Measurements from ENCODE around the gene AVP. TPM values are rescaled to one million over a fixed set of nuclear protein-coding genes. Genes with fewer than 3 reads are reported as not detected.

AVP gene
- total and polyA plus RNA-seq, 2 experiments from 2014 or later, result 0.67 to 1.3 TPM

- Histone ChIP-seq H2AFZ (no peak overlapping the region), H3K36me3 (replicated peaks; ENCODE audit: insufficient read depth, low read depth) (no peaks in the 10 kb centered on the region), H3K4me2 (no peak overlapping the region), H3K9me3 (ENCODE audit: low read depth) (no peaks in the 10 kb centered on the region), H3K4me1 (ENCODE audit: insufficient read depth) (peaks cover 12% of the 10 kb centered on the region), H3K27ac (no peak overlapping the region), H3K9me2 (replicated peaks; ENCODE audit: insufficient read depth) (no peaks in the 10 kb centered on the region), H3K27me3 (no peaks in the 10 kb centered on the region), H4K20me1 (ENCODE audit: insufficient read depth, poor library complexity, severe bottlenecking) (no peaks in the 10 kb centered on the region), H3K79me2 (no peaks in the 10 kb centered on the region), H3K4me3 (no peak overlapping the region)
- WGBS (ENCODE audit: low lambda C conversion rate, missing lambda C conversion rate), result 95% methylated on average over 4 of the region's 4 CpGs
- no peak for TF ChIP-seq EZH2phosphoT487 (IDR thresholded peaks at IDR 0.05; ENCODE audit: low read depth, severe bottlenecking, unreplicated experiment)
- no peak for TF ChIP-seq CTCF (IDR thresholded peaks at IDR 0.05; ENCODE audit: poor library complexity)
- no peak for TF ChIP-seq EZH2 (IDR thresholded peaks at IDR 0.05; ENCODE audit: borderline replicate concordance)
- no peak for DNase-seq (ENCODE audit: low spot score)
These were observed 45.1 kb downstream of the AVP start for GRCh38 chr20:3039426-3039825.

- Histone ChIP-seq H2AFZ (no peak overlapping the region), H3K27me3 (no peaks in the 10 kb centered on the region), H3K4me3 (no peak overlapping the region), H3K79me2 (no peaks in the 10 kb centered on the region), H3K9me3 (ENCODE audit: low read depth) (no peaks in the 10 kb centered on the region), H3K9me2 (replicated peaks; ENCODE audit: insufficient read depth) (no peaks in the 10 kb centered on the region), H3K4me1 (ENCODE audit: insufficient read depth) (peaks cover 12% of the 10 kb centered on the region), H3K27ac (peak overlapping the region; percentile 60), H3K4me2 (no peak overlapping the region), H4K20me1 (ENCODE audit: insufficient read depth, poor library complexity, severe bottlenecking) (no peaks in the 10 kb centered on the region), H3K36me3 (replicated peaks; ENCODE audit: insufficient read depth, low read depth) (no peaks in the 10 kb centered on the region)
- WGBS (ENCODE audit: low lambda C conversion rate, missing lambda C conversion rate), result 69% methylated on average over 5 of the region's 5 CpGs
- DNase-seq (ENCODE audit: low spot score), result no peak
- TF ChIP-seq EZH2phosphoT487 (IDR thresholded peaks at IDR 0.05; ENCODE audit: low read depth, severe bottlenecking, unreplicated experiment) (no peak), EZH2 (IDR thresholded peaks at IDR 0.05; ENCODE audit: borderline replicate concordance) (no peak), CTCF (IDR thresholded peaks at IDR 0.05; ENCODE audit: poor library complexity) (no peak)
These were observed 46.1 kb downstream of the AVP start for GRCh38 chr20:3038454-3038853.

GRCh38 chr20:3037654-3038053 is 46.9 kb downstream of the AVP start:
- no peak for DNase-seq (ENCODE audit: low spot score)
- Histone ChIP-seq H3K36me3 (replicated peaks; ENCODE audit: insufficient read depth, low read depth) (no peaks in the 10 kb centered on the region), H3K9me3 (ENCODE audit: low read depth) (no peaks in the 10 kb centered on the region), H3K27ac (no peak overlapping the region), H4K20me1 (ENCODE audit: insufficient read depth, poor library complexity, severe bottlenecking) (no peaks in the 10 kb centered on the region), H3K4me2 (no peak overlapping the region), H3K9me2 (replicated peaks; ENCODE audit: insufficient read depth) (no peaks in the 10 kb centered on the region), H2AFZ (no peak overlapping the region), H3K79me2 (no peaks in the 10 kb centered on the region), H3K4me1 (ENCODE audit: insufficient read depth) (peaks cover 12% of the 10 kb centered on the region), H3K27me3 (no peaks in the 10 kb centered on the region), H3K4me3 (no peak overlapping the region)
- WGBS (ENCODE audit: low lambda C conversion rate, missing lambda C conversion rate), result 82% methylated on average over 3 of the region's 3 CpGs
- TF ChIP-seq CTCF (IDR thresholded peaks at IDR 0.05; ENCODE audit: poor library complexity) (no peak), EZH2phosphoT487 (IDR thresholded peaks at IDR 0.05; ENCODE audit: low read depth, severe bottlenecking, unreplicated experiment) (no peak), EZH2 (IDR thresholded peaks at IDR 0.05; ENCODE audit: borderline replicate concordance) (no peak)

DNA sequence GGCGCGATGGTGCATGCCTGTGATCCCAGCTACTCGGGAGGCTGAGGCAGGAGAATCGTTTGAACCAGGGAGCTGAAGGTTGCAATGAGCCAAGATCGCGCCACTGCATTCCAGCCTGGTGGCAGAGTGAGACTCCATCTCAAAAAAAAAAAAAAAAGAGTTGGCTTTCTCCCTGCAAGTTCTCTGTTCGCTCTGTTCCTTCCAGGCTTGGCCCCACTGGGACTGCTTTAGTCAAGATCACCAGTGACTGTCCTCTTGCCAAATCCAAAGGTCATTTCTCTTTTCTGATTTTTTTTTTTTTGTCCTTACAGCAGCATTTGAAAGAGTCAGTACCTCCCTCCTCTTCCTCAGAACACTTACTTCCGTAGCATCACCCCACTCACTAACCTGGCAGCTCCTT is 51.9 kb downstream of the AVP start:
- Histone ChIP-seq H3K79me2 (no peaks in the 10 kb centered on the region), H3K27ac (no peak overlapping the region), H3K27me3 (no peaks in the 10 kb centered on the region), H3K4me1 (ENCODE audit: insufficient read depth) (no peaks in the 10 kb centered on the region), H4K20me1 (ENCODE audit: insufficient read depth, poor library complexity, severe bottlenecking) (no peaks in the 10 kb centered on the region), H3K4me2 (no peak overlapping the region), H3K9me2 (replicated peaks; ENCODE audit: insufficient read depth) (no peaks in the 10 kb centered on the region), H3K9me3 (ENCODE audit: low read depth) (no peaks in the 10 kb centered on the region), H3K4me3 (no peak overlapping the region), H2AFZ (no peak overlapping the region), H3K36me3 (replicated peaks; ENCODE audit: insufficient read depth, low read depth) (no peaks in the 10 kb centered on the region)
- no peak for DNase-seq (ENCODE audit: low spot score)
- TF ChIP-seq CTCF (IDR thresholded peaks at IDR 0.05; ENCODE audit: poor library complexity) (no peak), EZH2phosphoT487 (IDR thresholded peaks at IDR 0.05; ENCODE audit: low read depth, severe bottlenecking, unreplicated experiment) (no peak), EZH2 (IDR thresholded peaks at IDR 0.05; ENCODE audit: borderline replicate concordance) (no peak)
- 95% methylated on average over 8 of the region's 8 CpGs for WGBS (ENCODE audit: low lambda C conversion rate, missing lambda C conversion rate)

Data from hepatocyte (in vitro differentiated cells).